ENCODE data around the gene PATL2.

The PATL2 gene

GRCh38 chr15:44620081-44620480, 91.0 kb downstream of the PATL2 start:
- TF ChIP-seq CTCF (IDR thresholded peaks at IDR 0.05; ENCODE audit: borderline replicate concordance, insufficient read depth, low read depth, low read length) = no peak
- no peak overlapping the region for H3K4me3 ChIP-seq (ENCODE audit: low read depth, low read length)

DNA sequence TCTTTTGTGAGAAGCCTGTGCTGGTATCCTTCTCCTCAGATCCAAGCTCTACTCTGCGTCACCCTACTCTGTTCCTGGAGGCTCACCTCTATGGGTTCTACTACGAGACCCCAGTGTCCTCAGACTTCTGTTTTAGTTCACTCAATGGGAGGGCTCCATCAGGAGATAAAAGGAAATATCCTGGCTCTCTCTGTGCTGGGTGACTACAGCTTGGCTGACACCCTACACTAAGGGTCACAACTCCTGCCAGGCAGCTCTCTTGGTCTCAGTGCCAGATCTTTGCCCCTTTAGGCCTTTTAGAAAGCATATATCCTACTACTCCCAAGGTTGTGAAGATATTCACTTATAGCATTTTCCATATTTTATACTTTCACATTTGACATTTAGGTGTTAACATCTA, 94.1 kb downstream of the PATL2 start:
- H3K4me3 ChIP-seq (ENCODE audit: low read depth, low read length) = no peak overlapping the region
- no peak for TF ChIP-seq CTCF (IDR thresholded peaks at IDR 0.05; ENCODE audit: borderline replicate concordance, insufficient read depth, low read depth, low read length)
